ENCODE data around the gene DMKN. TPM values are rescaled to one million over a fixed set of nuclear protein-coding genes. Genes with fewer than 3 reads are reported as not detected.

The DMKN gene
- total and polyA plus RNA-seq, 2 experiments from 2014 or later, result 57.0 to 99.5 TPM

GRCh38 chr19:35556025-35556590 lies 42.7 kb upstream of the DMKN start:
- Histone ChIP-seq H3K4me3 (no peak overlapping the region), H4K20me1 (ENCODE audit: insufficient read depth, poor library complexity, severe bottlenecking) (no peaks in the 10 kb centered on the region), H2AFZ (no peak overlapping the region), H3K4me2 (no peak overlapping the region), H3K36me3 (replicated peaks; ENCODE audit: insufficient read depth, low read depth) (no peaks in the 10 kb centered on the region), H3K79me2 (no peaks in the 10 kb centered on the region), H3K9me2 (replicated peaks; ENCODE audit: insufficient read depth) (no peaks in the 10 kb centered on the region), H3K27me3 (peaks cover 13% of the 10 kb centered on the region), H3K27ac (no peak overlapping the region), H3K4me1 (ENCODE audit: insufficient read depth) (peaks cover 3% of the 10 kb centered on the region), H3K9me3 (ENCODE audit: low read depth) (no peaks in the 10 kb centered on the region)
- 87% methylated on average over 9 of the region's 9 CpGs for WGBS (ENCODE audit: low lambda C conversion rate, missing lambda C conversion rate)
- TF ChIP-seq EZH2phosphoT487 (IDR thresholded peaks at IDR 0.05; ENCODE audit: low read depth, severe bottlenecking, unreplicated experiment) (no peak), EZH2 (IDR thresholded peaks at IDR 0.05; ENCODE audit: borderline replicate concordance) (no peak), CTCF (IDR thresholded peaks at IDR 0.05; ENCODE audit: poor library complexity) (no peak)
- no peak for DNase-seq (ENCODE audit: low spot score)

- no peak overlapping the region for H3K4me2 ChIP-seq
- no peak for TF ChIP-seq EZH2phosphoT487 (IDR thresholded peaks at IDR 0.05; ENCODE audit: low read depth, severe bottlenecking, unreplicated experiment)
- H3K36me3 ChIP-seq (replicated peaks; ENCODE audit: insufficient read depth, low read depth), result no peaks in the 10 kb centered on the region
- no peak overlapping the region for H3K27ac ChIP-seq
- DNase-seq (ENCODE audit: low spot score), result no peak
- 68% methylated on average over 30 of the region's 30 CpGs for WGBS (ENCODE audit: low lambda C conversion rate, missing lambda C conversion rate)
- H3K4me1 ChIP-seq (ENCODE audit: insufficient read depth), result peaks cover 3% of the 10 kb centered on the region
- H3K79me2 ChIP-seq, result no peaks in the 10 kb centered on the region
- no peaks in the 10 kb centered on the region for H3K9me2 ChIP-seq (replicated peaks; ENCODE audit: insufficient read depth)
- H4K20me1 ChIP-seq (ENCODE audit: insufficient read depth, poor library complexity, severe bottlenecking), result no peaks in the 10 kb centered on the region
- H2AFZ ChIP-seq, result no peak overlapping the region
- H3K9me3 ChIP-seq (ENCODE audit: low read depth), result no peaks in the 10 kb centered on the region
- peaks cover 13% of the 10 kb centered on the region for H3K27me3 ChIP-seq
- H3K4me3 ChIP-seq, result no peak overlapping the region
Measured at GRCh38 chr19:35555301-35556005, 42.0 kb upstream of the DMKN start.

- Histone ChIP-seq H3K36me3 (replicated peaks; ENCODE audit: insufficient read depth, low read depth) (no peaks in the 10 kb centered on the region), H3K4me1 (ENCODE audit: insufficient read depth) (peaks cover 3% of the 10 kb centered on the region), H3K9me3 (ENCODE audit: low read depth) (no peaks in the 10 kb centered on the region), H3K9me2 (replicated peaks; ENCODE audit: insufficient read depth) (no peaks in the 10 kb centered on the region), H3K27ac (no peak overlapping the region), H3K4me2 (no peak overlapping the region), H3K79me2 (no peaks in the 10 kb centered on the region), H2AFZ (no peak overlapping the region), H3K27me3 (peaks cover 9% of the 10 kb centered on the region), H3K4me3 (no peak overlapping the region), H4K20me1 (ENCODE audit: insufficient read depth, poor library complexity, severe bottlenecking) (no peaks in the 10 kb centered on the region)
- WGBS (ENCODE audit: low lambda C conversion rate, missing lambda C conversion rate), result 78% methylated on average over 5 of the region's 5 CpGs
- no peak for TF ChIP-seq EZH2 (IDR thresholded peaks at IDR 0.05; ENCODE audit: borderline replicate concordance)
- no peak for TF ChIP-seq EZH2phosphoT487 (IDR thresholded peaks at IDR 0.05; ENCODE audit: low read depth, severe bottlenecking, unreplicated experiment)
- DNase-seq (ENCODE audit: low spot score), result no peak
Measured at GRCh38 chr19:35554076-35554475, 40.6 kb upstream of the DMKN start.

- H3K36me3 ChIP-seq (replicated peaks; ENCODE audit: insufficient read depth, low read depth), result no peaks in the 10 kb centered on the region
- no peaks in the 10 kb centered on the region for H3K79me2 ChIP-seq
- H4K20me1 ChIP-seq (ENCODE audit: insufficient read depth, poor library complexity, severe bottlenecking), result no peaks in the 10 kb centered on the region
- TF ChIP-seq EZH2phosphoT487 (IDR thresholded peaks at IDR 0.05; ENCODE audit: low read depth, severe bottlenecking, unreplicated experiment), result no peak
- TF ChIP-seq EZH2 (IDR thresholded peaks at IDR 0.05; ENCODE audit: borderline replicate concordance), result no peak
- no peak for TF ChIP-seq CTCF (IDR thresholded peaks at IDR 0.05; ENCODE audit: poor library complexity)
- H3K9me3 ChIP-seq (ENCODE audit: low read depth), result no peaks in the 10 kb centered on the region
- no peak overlapping the region for H3K27ac ChIP-seq
- no peak overlapping the region for H3K4me2 ChIP-seq
- H3K9me2 ChIP-seq (replicated peaks; ENCODE audit: insufficient read depth), result no peaks in the 10 kb centered on the region
- H3K4me1 ChIP-seq (ENCODE audit: insufficient read depth), result peaks cover 3% of the 10 kb centered on the region
- no peak for DNase-seq (ENCODE audit: low spot score)
- peaks cover 3% of the 10 kb centered on the region for H3K27me3 ChIP-seq
- WGBS (ENCODE audit: low lambda C conversion rate, missing lambda C conversion rate), result 85% methylated on average over 14 of the region's 14 CpGs
- H3K4me3 ChIP-seq, result no peak overlapping the region
- no peak overlapping the region for H2AFZ ChIP-seq
Measured at GRCh38 chr19:35553385-35554000, 40.0 kb upstream of the DMKN start.
